Activated CD4-positive, alpha-beta T cell treated with anti-CD3 and anti-CD28 coated beads, Interleukin-2, Interleukin-6, amounts not matched to agents 100 ng/mL and 50 ng/mL, durations not matched to agents 16 hours and 8 hours (primary cell): Measurements from ENCODE around the gene EFNA2.
"Not testable (repeated sequence)": the region's sequence is repeated elsewhere in the genome, so short reads cannot be mapped to it uniquely, and the experiment has no call there.

ENCODE experiments used
- DNase-seq: peaks from one replicate; pipeline ENCODE4 v3.0.0-alpha.2; 2020

Gene EFNA2

GRCh38 chr19:1300744-1301490, 15.2 kb downstream of the EFNA2 start:
- no peak for DNase-seq

DNA sequence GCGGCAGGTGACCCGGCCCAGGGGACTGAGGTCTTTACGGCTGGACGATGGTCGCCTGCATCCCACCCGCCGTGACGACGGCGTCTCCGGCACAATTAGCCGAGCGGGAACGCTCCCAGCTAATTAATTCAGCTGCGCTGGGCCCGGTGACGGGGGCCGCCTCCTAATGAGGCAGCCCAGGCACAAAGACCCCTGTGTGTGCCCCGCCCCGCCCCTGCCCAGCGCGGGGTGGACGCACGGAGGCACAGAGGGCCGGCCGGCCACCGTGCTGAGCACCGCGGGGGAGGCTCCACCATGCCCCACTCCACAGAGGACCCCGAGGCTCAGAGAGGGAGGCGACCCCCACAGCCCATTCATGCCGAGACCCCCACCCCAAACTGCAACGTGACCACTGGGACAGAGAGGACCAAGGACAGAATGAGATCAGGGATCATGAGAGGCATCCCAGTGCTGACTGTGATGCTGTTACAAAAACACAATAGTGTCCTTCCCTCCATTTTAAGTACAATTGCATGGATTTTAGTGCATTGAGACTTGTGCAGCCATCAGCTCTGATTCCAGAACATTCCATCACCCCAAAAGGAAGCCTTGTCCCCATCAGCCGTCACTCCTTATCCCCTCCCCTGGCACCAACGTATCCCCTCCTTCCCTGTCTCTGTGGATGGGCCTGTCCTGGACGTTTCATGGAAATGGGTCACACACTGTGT, 17.0 kb downstream of the EFNA2 start:
- no peak for DNase-seq

DNA sequence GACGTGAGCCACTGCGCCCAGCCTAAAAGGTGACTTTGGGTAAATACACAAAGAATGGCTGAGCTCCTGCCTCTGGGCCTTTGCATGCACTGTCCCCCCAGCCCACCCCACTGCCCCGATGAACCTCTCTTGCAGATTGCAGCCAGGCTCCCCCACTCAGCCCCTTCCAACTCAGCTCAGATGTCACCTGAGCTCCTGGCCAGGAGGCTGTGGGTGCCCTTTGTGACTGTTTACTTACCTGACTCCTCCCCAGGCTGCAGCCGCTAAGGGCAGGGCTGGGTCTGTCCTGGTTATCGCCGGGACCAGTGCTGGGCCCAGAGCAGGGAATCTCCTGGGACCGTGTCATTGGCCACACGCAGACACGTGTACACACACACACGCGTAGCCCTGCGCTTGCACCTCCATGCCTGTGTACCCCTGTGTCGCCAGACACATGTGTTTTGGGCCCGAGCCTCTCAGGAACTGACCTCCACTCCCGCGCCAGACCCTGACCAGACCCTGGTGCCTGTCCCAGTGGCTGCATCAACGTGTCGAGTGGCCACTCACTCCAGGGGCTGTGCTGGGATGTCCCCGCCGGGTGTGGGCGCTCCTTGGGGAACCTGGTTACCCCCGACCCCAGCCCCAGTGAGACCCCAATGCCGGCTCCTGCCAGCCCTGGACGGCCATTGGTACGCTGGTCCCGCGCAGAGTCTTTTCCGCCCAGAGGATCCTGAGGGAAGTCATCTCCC, 18.7 kb downstream of the EFNA2 start:
- no peak for DNase-seq

DNA sequence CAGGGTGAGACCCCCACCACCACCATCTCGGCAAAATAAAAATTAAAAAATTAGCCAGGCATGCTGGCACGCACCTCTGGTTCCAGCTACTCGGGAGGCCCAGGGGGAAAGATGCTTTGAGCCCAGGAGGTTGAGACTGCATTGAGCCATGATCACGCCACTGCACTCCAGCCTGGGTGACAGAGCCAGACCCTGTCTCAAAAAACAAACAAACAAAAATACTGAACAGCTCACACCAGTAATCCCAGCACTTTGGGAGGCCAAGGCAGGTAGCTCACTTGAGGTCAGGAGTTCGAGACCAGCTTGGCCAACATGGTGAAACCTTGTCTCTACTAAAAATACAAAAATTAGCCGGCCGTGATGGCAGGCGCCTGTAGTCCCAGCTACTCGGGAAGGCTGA, 19.7 kb downstream of the EFNA2 start:
- DNase-seq = not testable (repeated sequence)

- DNase-seq = no peak
Measured at GRCh38 chr19:1307320-1307719, 21.6 kb downstream of the EFNA2 start.

DNA sequence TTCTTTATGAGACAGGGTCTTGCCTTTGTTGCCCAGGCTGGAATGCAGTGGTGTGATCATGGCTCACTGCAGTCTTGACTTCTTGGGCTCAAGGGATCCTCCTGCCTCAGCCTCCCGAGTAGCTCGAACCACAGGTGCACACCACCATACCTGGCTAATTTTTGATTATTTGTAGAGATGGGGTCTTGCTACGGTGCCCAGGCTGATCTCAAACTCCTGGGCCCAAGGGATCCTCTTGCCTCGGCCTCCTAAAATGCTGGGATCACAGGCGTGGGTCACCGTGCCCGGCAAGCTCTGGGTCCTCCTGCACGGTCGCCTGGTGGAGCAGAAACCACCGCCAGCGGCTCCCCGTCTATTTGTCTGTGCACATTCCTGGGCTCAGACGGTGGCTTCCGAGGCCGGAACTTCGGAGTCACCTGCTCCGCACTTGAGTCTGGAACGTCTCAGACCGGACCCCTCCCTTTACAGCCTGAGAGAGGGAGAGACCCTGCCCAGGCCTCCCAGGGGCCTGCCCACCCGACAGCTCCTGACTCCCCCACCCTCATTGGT, 22.2 kb downstream of the EFNA2 start:
- DNase-seq = no peak

- no peak for DNase-seq
Measured at GRCh38 chr19:1308718-1309117, 23.0 kb downstream of the EFNA2 start.

GRCh38 chr19:1309977-1310852, 24.5 kb downstream of the EFNA2 start:
- no peak for DNase-seq

- DNase-seq = no peak
Measured at GRCh38 chr19:1310853-1311180, 25.1 kb downstream of the EFNA2 start.

DNA sequence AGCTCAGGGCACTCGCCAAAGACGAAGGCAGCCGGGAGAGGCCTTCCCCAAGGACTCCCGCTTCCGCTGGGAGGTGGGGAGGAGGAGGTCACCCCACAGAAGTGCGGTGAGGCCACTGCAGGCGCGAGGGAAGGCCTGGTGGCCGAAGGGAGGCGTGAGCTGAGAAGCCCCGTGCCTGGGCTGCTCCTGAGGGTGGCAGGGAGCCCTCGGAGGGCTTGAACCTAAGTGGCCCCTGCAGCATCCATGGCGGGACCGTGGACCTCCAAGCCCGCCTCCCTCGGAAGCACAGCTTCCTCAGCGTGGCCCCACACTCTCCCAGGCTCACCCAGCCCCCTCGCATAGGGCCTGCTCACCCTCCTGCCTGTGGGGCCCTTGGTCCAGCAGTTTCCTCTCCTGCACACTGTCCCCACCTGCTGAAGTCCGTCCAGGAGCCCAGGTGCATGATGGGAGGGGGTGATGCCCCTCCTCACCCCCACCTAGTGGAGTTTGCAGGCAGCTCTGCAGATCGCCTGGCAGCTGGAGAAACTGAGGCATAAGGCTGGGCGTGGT, 25.9 kb downstream of the EFNA2 start:
- no peak for DNase-seq

- DNase-seq = no peak
Measured at GRCh38 chr19:1312767-1313694, 27.4 kb downstream of the EFNA2 start.

DNA sequence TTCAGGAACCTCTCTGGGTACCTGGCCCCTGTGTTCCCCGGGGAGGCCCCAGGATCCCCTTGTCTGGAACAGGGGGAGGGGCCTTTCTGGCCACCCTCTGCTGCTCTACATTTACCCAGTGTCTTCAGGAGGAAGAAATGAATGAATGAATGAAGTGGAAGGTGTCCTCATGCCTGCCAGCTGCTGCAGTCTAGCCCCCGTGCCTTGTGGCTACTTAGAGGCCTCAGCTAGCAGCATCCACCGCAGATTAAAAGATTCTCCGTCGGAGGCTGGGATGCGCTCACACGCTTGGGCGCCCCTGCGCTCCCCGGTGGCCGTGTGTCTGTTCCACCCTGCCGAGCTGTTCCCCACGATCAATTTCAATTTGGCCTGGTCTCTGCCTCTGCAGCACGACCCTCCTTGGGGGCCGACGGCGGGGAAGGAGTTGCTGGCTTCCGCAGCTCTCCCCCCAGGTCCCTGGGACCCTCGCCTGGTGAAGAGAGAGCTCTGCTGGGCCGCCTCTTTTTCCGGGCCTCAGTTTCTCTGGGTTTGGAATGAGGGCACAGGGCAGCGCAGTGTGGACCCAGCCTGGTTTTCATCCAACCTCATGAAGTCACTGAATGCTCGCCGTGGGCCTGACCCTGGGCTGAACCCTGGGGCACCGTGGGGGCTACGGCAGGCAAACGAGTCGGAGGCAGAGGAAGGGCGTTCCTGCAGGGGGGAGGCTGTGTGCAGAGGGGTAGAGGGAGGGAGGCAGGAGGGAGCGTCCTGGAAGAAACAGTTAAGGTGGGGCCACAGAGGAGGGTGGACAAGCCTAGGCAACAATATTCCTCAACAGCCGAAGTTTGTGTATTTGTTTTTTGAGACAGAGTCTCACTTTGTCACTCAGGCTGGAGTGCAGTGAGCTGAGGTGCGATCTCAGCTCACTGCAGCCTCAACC, 28.3 kb downstream of the EFNA2 start:
- DNase-seq = no peak

DNA sequence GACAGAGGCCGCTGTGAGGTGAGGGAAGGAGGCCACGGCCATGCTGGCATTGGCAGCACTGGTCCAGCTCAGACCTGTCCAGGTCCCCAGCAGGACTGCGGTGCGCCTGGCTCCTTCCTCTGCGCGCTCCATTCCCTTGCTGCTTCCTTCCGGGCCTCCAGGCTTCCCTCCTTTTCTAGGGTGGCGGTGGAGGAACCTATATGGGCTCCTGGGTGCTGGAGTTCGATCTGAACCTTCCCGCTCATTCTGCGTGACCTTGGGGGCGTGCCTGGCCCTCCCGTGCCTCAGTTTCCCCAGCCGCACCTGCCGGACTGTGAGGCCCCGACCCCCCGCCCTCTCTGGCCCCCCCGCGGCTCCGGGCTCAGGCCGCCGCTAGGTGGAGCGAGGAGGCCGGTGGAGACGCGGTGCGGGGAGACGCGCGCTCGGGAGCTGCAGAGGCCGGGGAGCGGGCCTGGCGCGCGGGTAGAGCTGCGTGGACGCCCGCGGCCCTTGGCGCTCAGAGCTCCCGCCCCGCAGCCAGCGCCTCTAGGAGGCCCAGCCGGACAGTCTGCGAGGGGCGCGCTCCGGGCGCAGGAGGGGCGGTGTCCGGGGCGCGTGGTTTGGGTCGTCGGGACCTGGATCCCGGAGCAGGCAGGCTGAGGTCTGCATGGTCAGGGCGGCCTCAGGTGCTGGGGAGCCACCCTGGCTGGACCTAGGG, 29.9 kb downstream of the EFNA2 start:
- peak; percentile 40 for DNase-seq

GRCh38 chr19:1316466-1316865, 30.8 kb downstream of the EFNA2 start:
- DNase-seq = no peak

- DNase-seq = no peak
Measured at GRCh38 chr19:1317274-1318003, 31.8 kb downstream of the EFNA2 start.

GRCh38 chr19:1318678-1319471, 33.2 kb downstream of the EFNA2 start:
- no peak for DNase-seq

DNA sequence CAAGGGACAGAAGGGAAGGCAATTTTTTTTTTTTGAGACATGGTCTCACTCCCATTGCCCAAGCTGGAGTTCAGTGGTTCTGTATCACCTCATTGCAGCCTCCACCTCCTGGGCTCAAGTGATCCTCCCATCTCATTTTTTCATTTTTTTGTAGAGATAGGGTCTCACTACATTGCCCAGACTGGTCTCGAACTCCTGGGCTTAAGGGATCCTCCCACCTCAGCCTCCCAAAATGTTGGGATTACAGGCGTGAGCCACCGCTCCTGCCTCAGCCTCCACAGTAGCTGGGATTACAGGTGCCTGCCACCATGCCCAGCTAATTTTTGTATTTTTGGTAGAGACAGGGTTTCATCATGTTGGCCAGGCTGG, 34.6 kb downstream of the EFNA2 start:
- not testable (repeated sequence) for DNase-seq

- DNase-seq = no peak
Measured at GRCh38 chr19:1321539-1321938, 35.9 kb downstream of the EFNA2 start.
